NCI-H2081 treated with DMSO at 0.1 percent for 48 hours (cell line): Measurements from ENCODE around the gene ADH1B.
"Not testable (repeated sequence)": the region's sequence is repeated elsewhere in the genome, so short reads cannot be mapped to it uniquely, and the experiment has no call there.

Experiments used
- DNase-seq: peaks from one replicate; lab custom pipeline; 2025; lab: John Stamatoyannopoulos, UW

The ADH1B gene

GRCh38 chr4:99324361-99324760 lies 3.2 kb upstream of the ADH1B start:
- DNase-seq, result no peak

- no peak for DNase-seq
These were observed 2.6 kb upstream of the ADH1B start for GRCh38 chr4:99323756-99324155.

GRCh38 chr4:99317811-99318210 lies 3.4 kb downstream of the ADH1B start:
- not testable (repeated sequence) for DNase-seq

- no peak for DNase-seq
These were observed 3.8 kb downstream of the ADH1B start for GRCh38 chr4:99317354-99317753.

GRCh38 chr4:99315839-99316238 lies 5.4 kb downstream of the ADH1B start:
- no peak for DNase-seq

DNA sequence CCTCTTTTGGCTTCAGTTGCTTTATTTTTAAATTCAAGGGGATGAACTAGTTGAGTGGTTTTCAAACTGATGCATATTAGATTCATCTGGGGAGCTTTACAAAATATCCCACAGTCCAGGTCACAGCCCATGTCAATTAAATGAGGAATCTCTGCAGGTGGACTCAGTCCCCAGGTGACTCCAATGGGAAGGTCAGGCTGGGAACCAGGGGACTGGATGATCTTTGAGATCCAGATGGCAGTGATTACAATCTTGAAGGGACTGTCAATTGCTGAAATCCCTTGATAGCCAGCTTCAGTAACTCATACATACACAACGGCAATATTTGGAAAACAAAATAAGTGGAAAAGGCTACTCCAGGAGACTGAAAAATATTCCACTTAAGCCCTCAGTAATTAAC lies 7.0 kb downstream of the ADH1B start:
- DNase-seq, result no peak

- no peak for DNase-seq
These were observed 10.8 kb downstream of the ADH1B start for GRCh38 chr4:99310389-99310788.

DNA sequence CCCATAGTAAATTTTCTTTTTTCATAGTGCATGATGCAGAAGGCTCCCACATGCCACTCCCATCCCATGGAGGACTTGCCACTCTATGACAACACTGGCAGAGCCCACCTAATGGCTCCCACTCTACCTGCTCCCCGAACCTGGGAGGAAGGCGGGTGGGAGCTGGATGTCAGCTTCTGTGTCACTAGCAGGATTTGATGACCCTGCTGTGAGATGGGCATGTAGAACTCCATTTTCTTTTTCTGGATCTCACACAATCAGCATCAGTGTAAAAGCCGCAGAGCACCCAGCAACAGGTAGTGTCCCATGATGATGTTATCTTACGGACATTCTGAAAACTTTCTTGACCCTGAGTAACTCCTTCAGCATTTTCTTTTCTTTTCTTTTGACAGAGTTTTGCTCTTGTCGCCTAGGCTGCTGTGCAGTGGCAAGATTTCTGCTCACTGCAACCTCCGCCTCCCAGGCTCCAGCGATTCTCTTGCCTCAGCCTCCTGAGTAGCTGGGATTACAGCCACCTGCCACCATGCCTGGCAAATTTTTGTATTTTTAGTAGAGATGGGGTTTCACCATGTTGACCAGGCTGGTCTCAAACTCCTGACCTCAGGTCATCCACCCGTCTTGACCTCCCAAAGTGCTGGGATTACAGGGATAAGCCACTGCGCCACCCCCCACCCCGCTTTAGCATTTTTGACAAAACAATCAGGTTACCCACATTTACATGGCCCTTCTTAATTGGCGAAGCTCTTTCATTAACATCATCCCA lies 15.4 kb downstream of the ADH1B start:
- no peak for DNase-seq

- no peak for DNase-seq
These were observed 19.6 kb downstream of the ADH1B start for GRCh38 chr4:99301376-99302164.

GRCh38 chr4:99300934-99301333 lies 20.3 kb downstream of the ADH1B start:
- DNase-seq, result no peak

DNA sequence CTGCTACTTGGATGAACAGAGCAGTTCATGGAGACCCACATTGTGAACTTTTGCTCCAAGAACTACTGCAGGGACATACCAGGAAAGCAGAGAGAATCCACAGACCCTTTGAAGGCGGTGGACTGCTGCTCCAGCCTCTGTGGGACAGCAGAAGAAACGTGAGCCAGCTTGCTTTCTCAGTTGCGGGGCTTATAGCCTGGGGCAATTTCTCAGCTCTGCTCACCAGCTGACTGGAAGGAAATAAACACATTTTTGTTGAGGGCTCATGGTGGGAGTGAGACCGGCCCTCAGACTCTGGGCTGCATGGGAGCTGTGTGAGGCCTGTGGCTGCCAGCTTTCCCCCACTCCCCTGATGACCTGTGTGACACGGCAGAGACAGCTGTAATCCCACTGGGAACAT lies 27.8 kb downstream of the ADH1B start:
- no peak for DNase-seq

- DNase-seq, result no peak
These were observed 30.1 kb downstream of the ADH1B start, which contains the start of gene ADH1A for GRCh38 chr4:99290848-99291786. TSS of gene ADH1A (minus strand) at chr4:99290985. CDS start at chr4:99290914, 71 bp downstream.

GRCh38 chr4:99285387-99285786 lies 35.8 kb downstream of the ADH1B start:
- no peak for DNase-seq

DNA sequence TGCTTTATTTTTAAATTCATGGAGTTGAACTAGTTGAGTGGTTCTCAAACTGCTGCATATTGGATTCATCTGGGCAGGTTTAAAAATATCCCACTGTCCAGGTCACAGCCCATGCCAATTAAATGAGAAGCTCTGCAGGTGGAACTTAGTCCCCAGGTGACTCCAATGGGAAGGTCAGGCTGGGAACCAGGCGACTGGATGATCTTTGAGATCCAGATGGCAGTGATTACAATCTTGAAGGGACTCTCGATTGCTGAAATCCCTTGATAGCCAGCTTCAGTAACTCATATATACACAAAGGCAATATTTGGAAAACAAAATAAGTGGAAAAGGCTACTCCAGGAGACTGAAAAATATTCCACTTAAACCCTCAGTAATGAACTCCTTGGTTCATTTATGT lies 38.5 kb downstream of the ADH1B start:
- DNase-seq, result no peak

GRCh38 chr4:99281261-99281660 lies 39.9 kb downstream of the ADH1B start:
- no peak for DNase-seq

DNA sequence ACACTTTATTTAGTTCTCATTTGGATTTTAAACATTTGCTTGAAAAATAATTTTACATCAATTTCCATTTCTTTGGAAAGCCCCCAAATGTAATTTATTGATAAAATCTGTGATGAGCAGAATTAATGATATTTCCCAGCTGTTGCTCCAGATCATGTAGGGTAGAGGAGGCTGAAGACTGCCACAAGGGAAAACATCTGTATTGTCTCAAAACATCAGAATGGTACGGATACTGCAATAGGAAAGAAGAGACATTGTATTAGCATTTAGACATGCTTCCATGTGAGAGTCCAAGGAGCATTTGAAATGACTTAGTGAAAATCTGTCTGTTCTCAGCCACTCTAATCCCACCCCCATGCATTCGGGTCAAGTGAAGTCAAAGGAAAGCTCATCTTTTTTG lies 44.8 kb downstream of the ADH1B start:
- no peak for DNase-seq

GRCh38 chr4:99275885-99276284 lies 45.3 kb downstream of the ADH1B start:
- DNase-seq, result no peak

GRCh38 chr4:99275050-99275449 lies 46.2 kb downstream of the ADH1B start:
- DNase-seq, result no peak

DNA sequence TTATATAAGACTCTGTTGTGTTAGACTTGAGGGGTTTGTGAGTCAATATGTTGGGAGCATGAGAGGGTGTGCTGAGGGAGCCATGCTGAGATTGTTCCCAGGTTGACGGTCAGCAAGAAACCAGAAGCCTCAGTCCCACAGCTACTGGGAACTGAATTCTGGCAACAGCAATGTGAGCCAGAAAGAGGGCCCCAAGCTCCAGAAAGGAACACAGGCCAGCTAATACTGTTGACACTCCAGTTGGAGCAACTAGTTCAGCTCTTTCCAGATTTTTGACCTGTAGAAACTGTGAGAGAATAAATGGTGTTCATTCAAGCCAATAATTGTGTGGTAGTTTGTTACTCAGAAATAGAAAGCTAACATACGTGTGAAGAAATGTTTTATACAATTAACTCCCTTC lies 47.5 kb downstream of the ADH1B start:
- DNase-seq, result no peak

DNA sequence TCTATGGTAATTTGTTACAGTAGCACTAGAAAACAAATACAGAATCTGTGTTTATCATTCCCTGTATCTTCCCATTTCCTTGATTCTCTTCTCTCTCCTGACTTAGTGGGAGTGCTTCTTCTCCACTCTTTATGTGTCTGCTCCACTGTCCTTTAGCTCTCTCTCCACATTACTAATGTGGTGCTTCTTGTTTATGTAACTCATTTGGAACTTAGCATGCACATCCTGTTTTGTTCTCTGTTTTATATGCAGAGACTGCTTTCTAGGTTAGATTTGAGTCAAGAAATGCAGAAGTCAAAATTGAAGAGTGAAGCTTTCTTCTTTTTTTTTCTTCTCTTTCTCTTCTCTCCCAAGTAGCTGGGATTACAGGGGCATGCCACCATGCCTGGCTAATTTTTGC lies 56.3 kb downstream of the ADH1B start:
- DNase-seq, result no peak
